ENCODE results near the gene RNF212. TPM values are rescaled to one million over a fixed set of nuclear protein-coding genes. Genes with fewer than 3 reads are reported as not detected.
"Not testable (repeated sequence)": the region's sequence is repeated elsewhere in the genome, so short reads cannot be mapped to it uniquely, and the experiment has no call there.

Gene RNF212
- total RNA-seq, 1 donor, result 1.1 TPM

GRCh38 chr4:1050486-1051213 is 62.7 kb downstream of the RNF212 start:
- no peak for DNase-seq (ENCODE audit: low read depth in 2 of 3, low spot score in 2 of 3)

GRCh38 chr4:1049591-1049905 is 63.8 kb downstream of the RNF212 start:
- no peak for DNase-seq (ENCODE audit: low read depth in 2 of 3, low spot score in 2 of 3)

- DNase-seq (ENCODE audit: low read depth in 2 of 3, low spot score in 2 of 3), result peak in 1 of 3 donors; percentile 56
Observed at GRCh38 chr4:1048773-1049590, 64.4 kb downstream of the RNF212 start.

GRCh38 chr4:1047976-1048772 is 65.2 kb downstream of the RNF212 start:
- DNase-seq (ENCODE audit: low read depth in 2 of 3, low spot score in 2 of 3), result no peak

DNA sequence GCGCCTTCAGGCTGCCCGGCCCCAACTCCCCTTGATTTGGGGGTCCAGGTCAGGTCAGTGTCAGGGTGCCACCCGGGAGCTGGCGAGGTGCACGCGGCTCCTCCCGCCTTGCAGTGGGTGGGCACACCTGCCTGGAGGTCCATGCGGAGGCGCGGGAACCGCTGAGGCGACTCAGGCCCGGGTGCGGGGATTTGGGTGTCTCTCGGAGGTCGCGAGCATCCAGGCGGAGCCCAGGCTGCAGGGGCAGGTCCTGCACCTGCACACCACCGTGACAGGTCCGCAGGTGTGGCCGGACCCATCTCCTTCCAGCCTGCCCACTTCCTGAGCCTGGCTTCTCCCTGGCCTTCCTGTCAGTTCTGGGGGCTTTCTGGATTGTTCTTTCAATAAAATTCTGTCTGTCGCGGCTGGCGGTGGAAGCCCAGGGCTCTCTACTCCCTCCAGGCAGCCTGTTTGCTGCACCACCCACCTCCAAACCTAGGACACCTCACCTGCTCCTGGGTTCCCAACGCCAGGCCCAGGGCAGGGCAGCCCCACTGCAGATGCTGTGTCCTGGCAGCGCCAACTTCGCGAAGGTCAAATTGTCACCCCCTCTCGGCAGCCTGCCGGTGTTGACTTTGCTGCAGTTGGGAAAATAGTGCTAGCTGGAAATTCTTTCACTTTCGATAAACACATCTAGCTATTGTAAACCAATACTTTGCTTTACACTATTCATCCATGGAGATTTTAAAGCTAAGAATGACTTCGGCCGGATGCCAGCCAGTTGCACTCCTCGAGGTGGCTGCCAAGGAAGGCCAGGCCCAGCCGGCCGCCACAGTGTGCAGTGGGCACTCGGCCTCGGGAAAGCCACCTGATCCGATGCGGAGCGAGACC is 66.0 kb downstream of the RNF212 start:
- DNase-seq (ENCODE audit: low read depth in 2 of 3, low spot score in 2 of 3), result no peak

GRCh38 chr4:1046581-1047011 is 66.8 kb downstream of the RNF212 start:
- DNase-seq (ENCODE audit: low read depth in 2 of 3, low spot score in 2 of 3), result not testable (repeated sequence)

- DNase-seq (ENCODE audit: low read depth in 2 of 3, low spot score in 2 of 3), result no peak
Observed at GRCh38 chr4:1045595-1046201, 67.7 kb downstream of the RNF212 start.

DNA sequence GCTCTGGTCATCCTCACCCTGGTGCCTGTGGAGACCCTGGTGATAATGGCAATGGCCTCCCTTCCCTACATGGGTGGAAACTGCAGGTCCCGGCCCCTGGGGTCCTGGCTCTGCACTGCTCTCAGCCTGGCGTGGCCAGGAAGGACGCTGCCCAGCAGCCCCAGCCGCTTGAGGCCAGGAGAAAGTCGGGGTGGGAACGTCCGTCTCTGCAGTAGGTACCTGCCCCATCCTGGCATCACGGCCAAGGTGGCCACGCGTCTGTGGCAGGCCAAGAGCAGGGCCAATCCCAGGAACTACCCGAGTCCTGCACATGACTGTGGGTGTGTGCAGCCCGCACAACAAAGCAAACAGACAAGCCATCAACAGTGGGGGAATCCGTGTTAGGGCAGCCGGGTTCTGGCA is 68.2 kb downstream of the RNF212 start:
- no peak for DNase-seq (ENCODE audit: low read depth in 2 of 3, low spot score in 2 of 3)

- DNase-seq (ENCODE audit: low read depth in 2 of 3, low spot score in 2 of 3), result no peak
Observed at GRCh38 chr4:1044469-1045192, 68.7 kb downstream of the RNF212 start.

DNA sequence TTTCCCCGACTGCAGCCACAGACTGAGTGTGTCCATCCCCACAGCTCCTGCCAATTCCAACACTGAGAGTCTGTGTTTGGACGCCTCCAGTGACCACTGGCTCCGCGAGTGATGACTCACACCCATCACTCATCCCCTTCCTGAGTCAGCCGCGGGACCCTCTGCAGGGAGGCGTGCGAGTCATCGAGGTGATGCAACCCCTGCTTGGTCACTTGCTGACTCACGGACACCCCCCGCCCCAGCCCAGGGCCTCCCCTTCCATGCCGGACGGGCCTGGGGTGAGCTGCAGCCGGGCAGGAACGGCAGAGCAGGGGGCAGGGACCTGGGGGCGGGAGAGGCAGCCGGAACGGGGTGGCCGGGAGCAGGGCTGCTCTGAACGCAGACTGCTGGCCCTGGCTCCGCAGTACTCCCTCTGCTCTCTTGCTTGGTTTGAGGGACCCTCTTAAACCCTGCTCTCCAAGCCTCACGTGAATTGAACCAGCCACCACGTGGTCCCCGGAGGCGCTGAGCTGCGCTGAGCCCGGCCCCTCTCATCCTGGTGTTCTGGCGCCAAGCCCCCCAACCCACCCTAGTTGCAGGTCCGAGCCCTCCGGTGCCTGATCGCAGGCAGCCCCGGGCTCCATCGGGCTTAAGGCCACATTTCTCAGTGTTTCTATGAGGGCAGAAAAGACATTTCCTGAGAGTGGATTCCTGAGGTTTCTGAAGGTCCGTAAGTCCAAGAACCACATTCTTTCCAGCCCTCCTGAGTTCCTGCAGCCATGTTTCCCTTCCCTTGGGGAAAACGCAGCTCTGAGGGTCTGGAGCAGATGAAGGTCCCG is 69.5 kb downstream of the RNF212 start:
- DNase-seq (ENCODE audit: low read depth in 2 of 3, low spot score in 2 of 3), result peak in 2 of 3 donors; percentile 77 to 89

DNA sequence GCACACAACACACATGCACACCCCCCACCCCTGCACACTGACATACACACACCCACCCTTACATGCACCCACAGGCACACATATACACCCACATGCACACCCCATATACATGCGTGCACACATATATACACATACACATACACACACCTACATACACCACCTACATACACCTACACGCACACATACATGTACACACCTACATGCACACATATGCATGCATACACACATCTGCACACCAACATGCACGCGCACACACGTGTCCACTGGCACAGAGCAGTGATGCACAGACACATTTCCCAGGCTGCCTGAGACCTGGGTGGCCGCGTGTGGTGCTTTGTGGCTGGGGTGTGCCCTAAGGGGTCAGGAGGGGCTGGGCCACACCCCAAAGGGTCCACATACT is 70.2 kb downstream of the RNF212 start:
- no peak for DNase-seq (ENCODE audit: low read depth in 2 of 3, low spot score in 2 of 3)

- DNase-seq (ENCODE audit: low read depth in 2 of 3, low spot score in 2 of 3), result no peak
Observed at GRCh38 chr4:1042352-1043055, 70.9 kb downstream of the RNF212 start.

DNA sequence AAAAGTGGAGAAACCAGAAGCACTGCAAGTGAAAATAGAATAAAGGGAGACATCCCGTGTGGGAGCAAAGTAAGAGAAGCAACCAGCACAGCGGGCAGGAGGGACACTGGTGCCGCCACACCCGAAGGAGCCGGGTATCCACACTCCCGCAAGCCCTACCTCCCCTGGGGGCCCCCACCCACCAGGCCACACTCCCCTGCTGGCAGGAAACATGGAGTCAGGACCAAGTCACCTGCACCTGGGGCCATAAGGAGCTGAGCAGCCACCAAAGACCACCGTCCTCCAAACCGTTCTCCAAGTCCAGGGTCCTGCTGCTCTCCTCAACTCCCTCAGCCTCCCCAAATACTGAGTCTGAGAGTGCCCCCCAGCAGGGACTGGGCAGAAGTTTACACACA is 71.4 kb downstream of the RNF212 start:
- no peak for DNase-seq (ENCODE audit: low read depth in 2 of 3, low spot score in 2 of 3)

DNA sequence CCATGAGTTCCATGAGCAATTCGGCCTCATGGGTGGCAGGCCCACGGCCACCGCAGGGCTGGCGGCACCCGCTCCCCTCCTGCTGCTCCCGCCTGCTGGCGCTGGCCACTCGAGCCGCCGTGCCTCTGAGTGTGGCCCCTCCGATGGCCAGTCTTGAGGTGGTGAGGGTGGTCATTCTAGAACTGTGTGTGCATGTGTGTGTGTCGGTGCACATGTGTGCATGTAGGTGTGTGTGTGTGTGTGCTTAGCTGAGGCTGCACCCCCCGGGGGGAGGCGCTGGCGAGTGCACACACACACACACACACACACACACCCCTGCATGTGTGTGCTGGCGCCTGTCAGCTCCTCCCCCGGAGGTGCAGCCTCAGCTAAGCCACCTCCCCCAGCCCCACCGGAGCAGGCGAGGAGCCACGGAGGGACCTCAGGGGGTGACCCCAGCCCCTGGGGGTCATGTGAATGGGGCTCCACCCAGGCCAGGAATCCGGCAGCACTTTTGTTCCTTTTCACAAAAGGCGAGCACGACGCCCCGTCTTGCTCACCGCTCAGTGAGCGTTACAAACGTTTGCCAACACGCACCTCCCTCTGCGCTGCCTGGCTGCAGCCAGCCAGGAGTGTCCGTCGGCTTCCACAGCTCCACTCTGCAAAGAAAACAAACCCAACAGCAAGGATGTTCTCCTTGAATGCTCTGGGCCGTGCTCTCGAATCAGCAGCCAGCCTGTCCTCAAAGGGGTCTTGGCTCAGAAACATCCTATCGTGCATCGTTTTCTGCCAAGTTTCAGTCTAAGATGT is 72.0 kb downstream of the RNF212 start:
- DNase-seq (ENCODE audit: low read depth in 2 of 3, low spot score in 2 of 3), result no peak

GRCh38 chr4:1040344-1041146 is 72.8 kb downstream of the RNF212 start:
- DNase-seq (ENCODE audit: low read depth in 2 of 3, low spot score in 2 of 3), result no peak
